Motor neuron (in vitro differentiated cells): ENCODE data around the gene HHLA2. TPM values are rescaled to one million over a fixed set of nuclear protein-coding genes. Genes with fewer than 3 reads are reported as not detected.
"Not testable (repeated sequence)": the region's sequence is repeated elsewhere in the genome, so short reads cannot be mapped to it uniquely, and the experiment has no call there.

Source experiments
- ATAC-seq, 8 experiments: fragments of 200-7000 bp; cut with Tn5 transposase; replicated peaks in 6 of 8; 2 replicates each; pipeline ENCODE4 v1.8.0; 2021; ENCODE audit warnings: mild to moderate bottlenecking in 8 of 8, moderate library complexity in 8 of 8
- H3K27ac ChIP-seq, 2 donors: fragments of 250-450 bp; sonication (Bioruptor Pico); 2 replicates each; pipeline ENCODE4 v1.9.0; 2021; ENCODE audit warnings: antibody characterized with exemption in 2 of 2, mild to moderate bottlenecking in 2 of 2, moderate library complexity in 1 of 2
- H3K4me1 ChIP-seq, 2 donors: fragments of 250-450 bp; sonication (Bioruptor Pico); replicated peaks in 1 of 2; 2 replicates each; pipeline ENCODE4 v1.6.1; 2021; ENCODE audit warnings: antibody characterized with exemption in 2 of 2, mild to moderate bottlenecking in 2 of 2, moderate library complexity in 1 of 2
- H3K4me3 ChIP-seq, 5 donors: fragments of 250-450 bp; sonication (Bioruptor Pico); 2 replicates each; pipeline ENCODE4 v1.9.0; 2021; ENCODE audit warnings: antibody characterized with exemption in 5 of 5, mild to moderate bottlenecking in 5 of 5, moderate library complexity in 4 of 5
- WGBS, 10 experiments: fragments of 450-650 bp; shearing (Covaris generic); methylation state at CpG; one replicate each; pipeline ENCODE4 v1.0.0; 2022; 5-methylcytosine and 5-hydroxymethylcytosine counted together
- in situ Hi-C, 9 experiments: fragments of 400-800 bp; cut with MboI; loops; one replicate each; pipeline ENCODE4 v1.15.0; 2021; ENCODE audit warnings: low sequenced_read_pairs in 9 of 9, low pct_unique_long_range_greater_than_20kb in 2 of 9; ENCODE audit not compliant: unreplicated experiment in 9 of 9
- total RNA-seq, 8 experiments: library from RNA; unstranded; fragments of 300-600 nt; gene quantifications; 2 replicates each; pipeline versions ENCODE4 v1.2.3 to v1.2.4, GENCODE V29; 2022

The HHLA2 gene
- total RNA-seq, 8 experiments from 2014 or later: 0.09 to 0.57 (median 0.22) TPM; not detected in 2

DNA sequence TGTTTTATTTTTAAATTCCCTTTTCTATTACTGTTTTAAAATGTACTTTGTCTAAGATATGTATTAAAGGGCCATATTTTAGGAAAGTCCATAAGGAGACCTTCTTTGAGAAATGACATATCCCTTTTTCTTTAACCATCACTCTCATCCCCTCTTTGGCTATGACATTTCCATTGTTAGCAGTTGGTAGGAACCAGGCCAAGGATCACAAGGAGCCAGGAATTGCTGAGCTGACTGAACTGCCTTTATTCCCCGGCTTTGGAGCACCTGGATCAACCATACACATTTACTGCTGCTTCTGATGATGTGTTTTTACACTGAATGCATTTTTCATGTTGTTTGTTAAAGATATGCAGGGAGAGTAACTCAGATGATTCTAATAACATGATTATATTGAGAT lies 79.7 kb downstream of the HHLA2 start:
- in situ Hi-C loops: no loop called here
- 20% methylated on average over 1 of the region's 1 CpG; no CpG with 5 or more reads in 9 of the 10 experiments for WGBS, 10 experiments
- Histone ChIP-seq H3K27ac (no peak overlapping the region), H3K4me3 (no peak overlapping the region), H3K4me1 (no peaks in the 10 kb centered on the region)
- no peak for ATAC-seq

DNA sequence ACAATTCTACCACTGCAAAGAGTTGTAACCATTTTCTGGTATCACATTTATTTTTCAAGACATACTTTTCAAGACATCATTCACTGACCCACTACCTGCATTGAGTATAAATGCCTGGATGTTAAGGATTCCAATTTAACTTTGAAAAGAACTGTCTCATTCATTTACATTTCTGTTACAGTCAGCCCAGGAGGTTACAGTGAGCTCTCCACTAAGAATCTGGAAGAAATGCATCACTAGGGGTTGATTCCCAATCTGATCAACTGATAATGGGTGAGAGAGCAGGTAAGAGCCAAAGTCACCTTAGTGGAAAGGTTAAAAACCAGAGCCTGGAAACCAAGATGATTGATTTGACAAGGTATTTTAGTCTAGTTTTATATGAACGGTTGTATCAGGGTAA lies 81.0 kb downstream of the HHLA2 start:
- 33 to 100% (median 60%) methylated on average over 1 of the region's 1 CpG; no CpG with 5 or more reads in 5 of the 10 experiments for WGBS, 10 experiments
- ATAC-seq: no peak
- in situ Hi-C loops: no loop called here

DNA sequence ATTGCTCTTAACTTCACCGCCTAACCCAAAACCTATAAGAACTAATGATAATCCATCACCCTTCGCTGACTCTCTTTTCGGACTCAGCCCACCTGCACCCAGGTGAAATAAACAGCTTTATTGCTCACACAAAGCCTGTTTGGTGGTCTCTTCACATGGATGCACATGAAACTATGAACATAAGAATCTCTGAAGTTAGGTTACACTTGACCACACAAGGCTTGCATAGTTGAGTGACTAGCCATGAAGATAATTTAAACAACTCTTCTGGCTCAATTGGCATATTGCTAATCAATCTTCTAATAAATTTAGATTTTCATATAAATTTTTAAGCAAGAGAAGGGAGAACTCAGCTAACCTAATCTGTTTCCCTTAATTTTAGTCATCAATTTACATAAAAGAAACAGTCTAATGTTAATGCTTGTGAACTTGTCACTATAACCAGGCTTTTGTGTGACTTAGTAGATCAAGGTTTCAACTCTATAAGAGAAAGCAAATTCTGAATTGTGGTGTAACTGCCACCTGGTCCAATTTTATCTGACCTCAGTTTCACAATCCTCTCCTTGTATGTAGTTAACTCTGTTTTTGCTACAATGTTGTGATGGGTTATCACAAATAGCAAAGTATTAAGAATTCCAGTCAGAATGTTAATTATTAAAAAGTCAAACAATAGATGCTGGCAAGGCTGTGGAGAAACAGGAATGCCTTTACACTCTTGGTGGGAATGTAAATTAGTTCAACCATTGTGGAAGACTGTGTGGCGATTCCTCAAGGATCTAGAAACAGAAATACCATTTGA lies 82.0 kb downstream of the HHLA2 start:
- H3K4me3 ChIP-seq: no peak overlapping the region
- H3K27ac ChIP-seq: no peak overlapping the region
- H3K4me1 ChIP-seq: no peaks in the 10 kb centered on the region
- in situ Hi-C loops: no loop called here
- ATAC-seq: no peak
- WGBS, 10 experiments: 50 to 100% (median 73%) methylated on average over 1 to 2 of the region's 4 CpGs; no CpG with 5 or more reads in 2 of the 10 experiments

More for the DNA sequence above, 81.0 kb downstream of the HHLA2 start:
- Histone ChIP-seq H3K4me3 (no peak overlapping the region), H3K27ac (no peak overlapping the region), H3K4me1 (no peaks in the 10 kb centered on the region)

DNA sequence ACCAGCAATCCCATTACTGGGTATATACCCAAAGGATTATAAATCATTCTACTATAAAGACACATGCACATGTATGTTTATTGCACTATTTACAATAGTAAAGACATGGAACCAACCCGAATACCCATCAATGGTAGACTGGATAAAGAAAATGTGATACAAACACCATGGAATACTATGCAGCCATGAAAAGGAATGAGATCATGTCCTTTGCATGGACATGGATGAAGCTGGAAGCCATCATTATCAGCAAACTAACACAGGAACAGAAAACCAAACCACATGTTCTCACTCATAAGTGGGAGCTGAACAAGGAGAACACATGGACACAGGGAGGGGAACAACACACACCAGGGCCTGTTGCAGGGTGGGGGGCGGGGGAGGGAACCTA lies 82.6 kb downstream of the HHLA2 start:
- H3K4me1 ChIP-seq, ATAC-seq, H3K27ac ChIP-seq, in situ Hi-C loops, H3K4me3 ChIP-seq: not testable (repeated sequence)
- 0 to 100% (median 40%) methylated on average over 1 of the region's 2 CpGs; no CpG with 5 or more reads in 7 of the 10 experiments for WGBS, 10 experiments

DNA sequence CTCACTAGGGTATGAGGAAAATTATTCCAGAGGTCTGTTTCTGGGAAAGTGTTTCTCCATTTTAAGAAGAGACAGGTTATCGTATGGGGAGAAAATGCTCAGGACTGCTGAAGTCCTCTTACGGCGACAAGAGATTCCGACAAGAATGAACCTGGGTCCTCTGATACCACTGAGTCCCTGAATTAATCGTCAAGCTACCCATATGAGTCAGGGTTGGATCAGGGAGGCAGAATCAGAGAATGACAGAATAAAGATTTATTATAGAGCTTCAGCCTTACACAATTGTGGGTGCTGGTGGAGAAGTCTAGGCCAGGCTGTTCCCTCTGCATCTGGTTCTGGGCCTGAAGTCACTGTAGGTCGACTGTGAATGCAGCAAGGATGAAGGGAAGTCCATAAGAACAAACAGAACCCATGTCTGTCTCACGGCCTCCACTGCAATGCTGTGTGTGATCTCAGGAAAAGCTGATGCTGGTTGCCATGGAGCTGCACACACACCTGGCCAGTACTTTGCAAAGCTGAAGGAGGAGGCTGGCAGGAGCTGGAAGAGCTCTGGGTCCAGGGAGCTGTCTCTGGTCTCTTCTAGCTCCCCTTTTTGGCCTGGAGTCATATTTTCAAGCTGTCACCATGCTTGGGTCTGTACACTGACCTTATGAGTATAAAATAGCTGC lies 83.9 kb downstream of the HHLA2 start:
- no peak for ATAC-seq
- in situ Hi-C loops: no loop called here
- no peaks in the 10 kb centered on the region for H3K4me1 ChIP-seq

DNA sequence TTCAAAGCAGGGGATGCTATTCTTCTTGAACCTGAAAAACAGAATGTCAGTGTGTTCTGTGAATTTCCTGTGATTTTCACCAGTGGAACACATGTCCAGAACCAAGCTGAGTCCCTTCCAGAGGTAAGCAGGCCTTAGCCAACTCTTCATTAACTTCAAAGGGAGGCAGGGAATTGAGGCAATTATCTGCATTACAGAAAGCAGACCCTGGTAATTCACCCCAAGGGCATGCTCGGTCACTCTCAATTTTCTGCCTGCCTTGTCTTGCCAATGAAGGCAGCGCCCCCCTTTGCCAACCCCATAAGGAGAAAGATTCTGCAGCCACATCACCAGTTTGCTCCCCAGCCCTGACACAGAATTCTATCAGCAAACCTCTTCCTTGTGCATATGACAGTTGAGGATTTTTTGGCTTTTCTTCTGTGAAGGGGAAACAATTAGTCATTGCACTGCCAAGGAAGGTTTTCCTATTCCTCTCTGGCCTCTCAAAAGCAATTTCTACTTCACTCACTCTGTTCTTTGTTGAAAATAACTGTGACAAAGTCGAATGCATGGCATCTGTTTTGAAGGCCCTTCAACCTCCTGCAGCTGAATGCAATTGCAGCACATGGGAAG lies 85.3 kb downstream of the HHLA2 start:
- no peak for ATAC-seq
- 24 to 70% (median 32%) methylated on average over 1 to 3 of the region's 3 CpGs; no CpG with 5 or more reads in 1 of the 10 experiments for WGBS, 10 experiments
- Histone ChIP-seq H3K4me1 (no peaks in the 10 kb centered on the region), H3K4me3 (no peak overlapping the region), H3K27ac (no peak overlapping the region)
- in situ Hi-C loops: no loop called here

More for the DNA sequence above, 83.9 kb downstream of the HHLA2 start:
- 39 to 100% (median 92%) methylated on average over 2 to 7 of the region's 7 CpGs; no CpG with 5 or more reads in 3 of the 10 experiments for WGBS, 10 experiments
- Histone ChIP-seq H3K27ac (no peak overlapping the region), H3K4me3 (no peak overlapping the region)

DNA sequence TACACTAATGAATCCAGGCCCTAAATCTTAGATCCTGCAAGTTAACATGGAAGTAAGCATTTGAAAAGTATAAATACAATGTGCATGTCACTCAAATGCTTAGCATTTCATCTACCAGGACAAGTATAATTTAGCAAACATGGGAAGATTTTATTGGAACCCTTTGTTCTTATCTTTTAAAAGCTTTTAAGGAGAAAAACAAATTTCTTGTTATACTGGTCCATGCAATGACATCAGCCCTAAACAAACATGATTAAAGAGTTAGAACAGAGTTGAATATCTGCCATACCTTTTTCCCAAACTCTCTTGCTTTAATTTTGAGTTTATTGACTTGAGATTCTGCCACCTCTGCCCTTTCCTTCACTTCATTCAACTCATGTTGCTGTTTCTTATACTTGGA lies 87.0 kb downstream of the HHLA2 start:
- ATAC-seq: no peak
- no peak overlapping the region for H3K4me3 ChIP-seq
- H3K4me1 ChIP-seq: no peaks in the 10 kb centered on the region
- no peak overlapping the region for H3K27ac ChIP-seq
- in situ Hi-C loops: no loop called here

DNA sequence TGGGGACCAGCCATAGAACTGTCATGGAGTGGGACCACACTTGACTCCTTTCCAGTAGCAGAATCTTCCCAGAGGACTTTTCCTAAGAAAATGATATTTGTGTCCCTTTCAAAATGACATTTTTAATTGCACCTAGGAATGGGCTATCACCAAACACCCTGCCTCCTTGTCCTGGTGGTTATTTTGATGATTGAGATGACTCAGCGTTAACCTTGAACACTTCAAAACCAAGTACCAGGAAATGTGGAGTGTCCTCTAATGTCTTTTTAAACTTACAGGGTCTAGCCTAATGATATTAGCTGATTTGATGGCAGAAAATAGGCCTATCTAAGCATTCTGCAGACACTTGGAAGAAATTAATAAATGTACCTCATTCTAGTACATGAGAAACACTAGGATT lies 90.7 kb downstream of the HHLA2 start:
- 80 to 100% (median 95%) methylated on average over 1 of the region's 1 CpG; no CpG with 5 or more reads in 4 of the 10 experiments for WGBS, 10 experiments
- in situ Hi-C loops: no loop called here
- ATAC-seq: no peak
- Histone ChIP-seq H3K4me1 (no peaks in the 10 kb centered on the region), H3K27ac (no peak overlapping the region), H3K4me3 (no peak overlapping the region)

DNA sequence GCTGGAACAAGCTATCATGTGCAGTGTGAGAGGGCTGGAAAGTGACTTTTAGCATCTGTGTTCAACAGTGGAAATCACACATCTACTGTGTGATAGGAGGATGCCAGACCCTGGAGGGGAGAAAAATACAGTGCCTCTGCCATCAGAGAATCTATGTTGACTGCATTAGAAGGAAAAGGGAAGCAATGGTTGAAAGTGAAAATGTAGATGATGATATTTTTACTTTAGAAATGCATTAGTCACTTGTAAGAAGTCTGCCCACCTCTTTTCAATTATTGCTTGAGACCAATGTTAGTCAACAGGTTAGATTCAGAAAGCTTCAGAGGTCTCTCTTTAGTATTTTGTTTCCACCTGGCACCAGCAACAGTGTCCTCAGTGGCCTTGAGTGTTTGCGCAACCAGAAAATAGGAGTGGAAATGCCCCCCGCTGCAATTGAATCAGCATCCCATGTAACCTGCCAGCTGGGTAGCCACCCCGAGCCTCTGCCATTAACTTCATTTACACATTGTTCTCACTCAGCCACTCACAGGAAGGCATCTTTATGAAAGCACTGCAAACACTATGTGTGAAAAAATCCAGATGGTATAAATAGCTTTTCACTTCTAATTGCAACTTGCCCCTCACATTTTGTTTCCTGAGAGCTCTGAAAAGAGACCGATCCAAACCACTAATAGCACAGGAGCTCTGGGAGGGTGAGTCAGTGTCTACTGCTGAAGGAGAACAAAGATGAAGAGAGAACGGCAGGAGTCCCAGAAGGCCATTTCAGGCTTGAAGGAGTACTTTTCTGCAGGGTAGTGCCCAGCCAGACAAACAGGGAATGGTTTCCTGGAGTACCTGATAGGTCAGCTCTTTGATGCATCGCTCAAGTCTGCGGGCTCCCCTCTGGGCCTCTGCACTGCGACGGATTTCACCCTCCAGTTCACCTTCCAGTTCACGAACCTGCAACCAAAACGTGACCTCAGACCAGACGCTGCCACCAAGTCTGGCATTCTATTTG lies 92.1 kb downstream of the HHLA2 start:
- 67 to 100% (median 79%) methylated on average over 1 to 12 of the region's 12 CpGs; no CpG with 5 or more reads in 1 of the 10 experiments for WGBS, 10 experiments
- in situ Hi-C loops: no loop called here
- peak in 5 of 8 experiments; percentile 33 to 61 (median 42) for ATAC-seq
- Histone ChIP-seq H3K4me3 (no peak overlapping the region), H3K27ac (no peak overlapping the region), H3K4me1 (no peaks in the 10 kb centered on the region)

DNA sequence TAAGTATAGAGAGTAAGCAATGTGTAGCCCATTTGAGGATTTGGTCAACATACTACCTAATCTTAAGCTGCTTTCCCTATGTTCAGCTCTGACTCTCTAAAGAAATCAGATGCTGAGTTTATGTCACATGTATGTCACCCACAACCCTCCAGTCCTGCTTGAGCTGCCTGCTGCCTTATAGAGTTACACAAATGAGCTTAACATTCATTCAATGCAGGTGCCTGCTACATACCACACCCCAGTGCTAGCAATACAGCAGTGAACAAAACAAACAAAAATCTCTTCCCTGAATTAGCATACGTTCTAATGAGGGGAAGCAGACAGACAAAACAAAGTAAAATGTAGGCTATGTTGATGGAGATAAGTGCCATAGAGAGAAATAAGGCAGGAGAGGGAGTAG lies 93.0 kb downstream of the HHLA2 start:
- in situ Hi-C loops: no loop called here
- peak in 4 of 8 experiments; percentile 37 to 97 (median 86) for ATAC-seq
- 18 to 80% (median 50%) methylated on average over 1 of the region's 1 CpG; no CpG with 5 or more reads in 7 of the 10 experiments for WGBS, 10 experiments
- no peaks in the 10 kb centered on the region for H3K4me1 ChIP-seq
- H3K27ac ChIP-seq: no peak overlapping the region
- H3K4me3 ChIP-seq: no peak overlapping the region

DNA sequence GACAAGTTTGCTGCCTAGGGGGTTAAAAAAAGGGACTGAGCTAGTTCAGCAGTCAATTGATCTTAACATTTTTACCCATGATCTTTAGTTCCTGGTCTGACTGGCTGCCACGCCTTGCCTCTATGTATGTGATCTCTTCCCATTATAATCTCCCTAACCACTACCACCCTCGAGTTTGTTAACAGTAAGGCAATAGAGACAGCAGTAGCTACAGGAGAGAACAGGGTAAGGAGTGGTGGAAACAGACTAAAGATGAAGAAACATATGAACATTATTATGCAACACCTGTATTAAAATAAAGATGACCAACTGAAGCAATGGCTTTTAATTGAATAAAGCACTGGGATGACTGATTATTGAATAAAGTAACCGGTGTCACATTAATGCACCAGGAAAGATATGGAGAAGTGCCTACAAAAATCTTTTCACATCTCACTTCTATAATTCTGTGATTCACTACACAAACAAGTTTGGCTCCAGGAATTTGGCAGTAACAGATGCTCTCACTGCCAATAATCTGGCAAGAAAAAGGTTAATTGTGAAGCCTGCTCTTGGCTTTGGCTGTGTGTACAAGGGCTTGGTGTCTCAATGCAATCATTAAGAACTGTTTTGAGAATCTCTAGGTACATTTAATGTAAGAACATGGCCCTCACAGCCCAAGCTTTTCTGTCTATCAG lies 95.7 kb downstream of the HHLA2 start:
- WGBS, 10 experiments: 38 to 100% (median 80%) methylated on average over 1 to 3 of the region's 3 CpGs
- Histone ChIP-seq H3K27ac (no peak overlapping the region), H3K4me1 (no peaks in the 10 kb centered on the region), H3K4me3 (no peak overlapping the region)
- no peak for ATAC-seq
- in situ Hi-C loops: no loop called here
